ENCODE results near the gene IGFL2.

- TF ChIP-seq CTCF (IDR thresholded peaks at IDR 0.05) = no peak
- TF ChIP-seq EZH2 (IDR thresholded peaks at IDR 0.05) = no peak
Observed at GRCh38 chr19:46204008-46204407, 56.0 kb downstream of the IGFL2 start.
